ENCODE measurements around the gene TSPAN11.

TSPAN11 gene

DNA sequence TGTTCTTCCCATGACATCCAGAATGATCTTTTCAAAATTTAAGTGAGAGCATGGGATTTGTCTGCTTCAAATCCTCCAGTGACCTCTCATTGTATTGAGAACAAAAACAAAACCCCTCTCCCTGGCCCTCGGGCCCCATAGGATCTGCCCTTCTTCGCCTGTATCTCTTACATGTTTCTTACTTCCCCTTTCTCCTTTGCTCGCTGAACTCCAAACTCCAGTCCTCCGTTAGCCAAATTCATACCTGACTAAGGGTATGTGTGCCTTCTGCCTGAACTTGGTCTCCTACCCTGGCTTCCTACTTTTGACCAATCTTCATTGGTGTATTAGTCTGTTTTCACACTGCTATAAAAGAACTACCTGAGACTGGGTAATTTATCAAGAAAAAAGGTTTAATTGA lies 13.2 kb upstream of the TSPAN11 start:
- FAIRE-seq, result no peak

DNA sequence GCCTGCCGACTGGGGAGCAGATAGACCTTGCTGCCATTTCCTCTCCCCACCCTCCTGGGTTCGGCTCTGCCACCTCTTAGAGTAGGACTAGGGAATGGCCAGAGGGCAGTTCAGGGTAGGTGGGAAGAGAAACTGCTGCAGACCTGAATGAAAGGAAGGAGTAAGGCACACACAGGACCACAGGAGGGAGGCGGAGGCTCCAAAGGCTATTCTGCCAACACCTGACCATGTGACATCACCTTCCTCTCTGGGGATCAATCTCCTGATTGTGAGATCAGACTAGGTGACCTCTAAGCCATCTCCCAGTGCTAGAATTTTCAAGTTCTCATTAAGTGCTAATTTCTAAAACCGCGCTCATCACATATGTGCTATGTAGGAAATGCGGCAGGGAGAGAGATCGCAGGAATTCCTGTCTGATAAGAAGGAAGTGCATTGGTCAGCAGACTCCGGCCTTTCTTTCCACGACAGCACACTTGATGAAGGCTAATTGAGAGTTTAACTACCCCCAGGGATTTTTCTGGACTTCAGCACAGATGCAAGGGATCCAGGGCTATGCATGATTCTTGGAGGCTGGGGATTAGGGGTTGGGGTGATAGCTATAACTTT lies 11.5 kb upstream of the TSPAN11 start:
- FAIRE-seq, result no peak

- no peak for FAIRE-seq
These were observed 3.5 kb upstream of the TSPAN11 start for GRCh38 chr12:30923057-30923456.

DNA sequence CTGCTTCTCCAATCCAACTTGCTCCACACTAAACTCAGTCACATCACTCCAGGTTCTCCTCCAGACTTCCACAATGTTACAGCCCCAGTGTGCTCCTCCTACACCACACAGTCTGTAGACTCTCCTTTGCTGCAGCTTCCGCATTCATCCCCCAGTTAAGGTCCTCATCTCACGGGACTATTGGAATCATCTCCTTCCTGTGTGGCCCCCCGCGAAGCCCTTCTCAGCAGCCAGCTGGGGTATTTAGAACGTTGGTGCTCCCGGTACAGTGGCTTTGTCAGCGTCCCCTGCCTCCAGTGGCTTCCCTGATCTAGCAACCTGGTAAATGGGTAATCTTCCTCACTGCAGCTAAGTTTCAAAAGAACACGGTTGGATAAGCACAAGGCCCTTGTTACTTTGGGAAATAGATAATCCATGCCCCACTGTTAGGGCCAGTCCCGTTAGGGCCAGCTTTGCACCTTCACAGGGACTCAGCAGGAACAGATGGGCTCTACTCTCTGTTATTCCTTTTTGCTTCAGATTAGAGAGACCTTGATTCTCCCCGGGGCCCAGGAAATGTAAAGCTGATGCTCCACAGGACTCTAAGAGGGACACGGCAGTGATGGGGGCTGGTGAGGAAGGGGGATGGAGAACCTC lies 823 bp upstream of the TSPAN11 start:
- no peak for FAIRE-seq

GRCh38 chr12:30927222-30927611 lies 669 bp downstream of the TSPAN11 start:
- FAIRE-seq, result no peak

- FAIRE-seq, result no peak
These were observed 2.1 kb downstream of the TSPAN11 start for GRCh38 chr12:30928356-30929244.

DNA sequence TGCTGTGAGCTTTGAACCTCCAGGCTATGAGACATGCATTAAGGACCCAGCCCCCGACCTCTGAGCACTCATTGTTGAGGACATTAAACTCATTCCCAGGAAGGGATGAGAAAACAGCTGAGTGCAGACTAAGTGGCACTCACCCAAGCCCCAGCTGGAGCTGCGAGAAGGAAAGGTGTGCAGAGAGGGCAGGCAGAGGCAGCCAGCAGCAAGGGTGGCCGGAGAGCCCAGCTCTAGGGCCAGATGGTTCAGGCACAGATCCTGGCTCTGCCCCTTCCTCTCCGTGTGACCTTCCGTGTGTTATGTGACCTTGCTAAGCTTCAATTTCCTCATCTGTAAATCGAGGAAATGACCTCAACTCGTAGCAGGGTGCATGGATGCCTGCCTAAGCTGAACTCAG lies 3.7 kb downstream of the TSPAN11 start:
- FAIRE-seq, result no peak

DNA sequence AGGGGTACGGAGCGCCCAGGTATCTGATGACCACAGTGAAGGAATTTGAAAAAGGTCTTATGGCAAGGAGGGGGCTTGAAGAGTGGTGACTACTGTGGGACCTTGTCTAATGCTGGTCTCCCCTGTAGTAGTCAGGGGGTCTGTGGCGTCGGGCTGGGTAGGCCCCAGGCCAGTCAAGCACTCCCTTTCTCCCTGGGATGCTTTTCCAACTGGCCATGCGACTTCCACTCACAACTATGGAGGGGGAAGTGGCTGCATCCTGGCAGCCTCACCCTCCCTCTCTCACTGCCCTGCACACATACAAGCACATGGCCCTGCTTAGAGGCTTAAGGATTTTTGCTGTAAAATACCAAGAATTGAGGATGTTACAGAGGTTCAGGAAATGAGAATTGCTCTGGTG lies 4.1 kb downstream of the TSPAN11 start:
- FAIRE-seq, result no peak

GRCh38 chr12:30932881-30933280 lies 6.3 kb downstream of the TSPAN11 start:
- no peak for FAIRE-seq

DNA sequence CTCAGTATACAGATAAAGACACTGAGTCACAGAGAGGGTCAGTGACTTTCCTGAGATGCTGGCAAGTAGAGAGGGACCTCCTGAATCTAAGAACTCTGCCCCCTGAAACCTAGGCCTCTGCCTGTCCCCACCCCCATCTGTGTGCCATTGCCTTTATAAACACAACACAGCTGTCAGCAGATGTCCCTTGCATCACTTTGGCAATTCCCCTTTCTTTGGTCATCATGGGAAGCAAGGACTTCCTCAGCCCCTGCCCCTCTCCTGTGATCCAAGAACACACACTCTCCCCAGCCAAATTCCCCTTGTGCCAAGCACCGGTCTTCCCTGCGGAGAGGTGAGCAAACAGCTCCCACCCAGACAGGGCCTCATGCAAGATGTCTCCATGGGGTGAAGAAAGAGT lies 8.3 kb downstream of the TSPAN11 start:
- FAIRE-seq, result no peak

- FAIRE-seq, result no peak
These were observed 9.5 kb downstream of the TSPAN11 start for GRCh38 chr12:30936036-30936435.

DNA sequence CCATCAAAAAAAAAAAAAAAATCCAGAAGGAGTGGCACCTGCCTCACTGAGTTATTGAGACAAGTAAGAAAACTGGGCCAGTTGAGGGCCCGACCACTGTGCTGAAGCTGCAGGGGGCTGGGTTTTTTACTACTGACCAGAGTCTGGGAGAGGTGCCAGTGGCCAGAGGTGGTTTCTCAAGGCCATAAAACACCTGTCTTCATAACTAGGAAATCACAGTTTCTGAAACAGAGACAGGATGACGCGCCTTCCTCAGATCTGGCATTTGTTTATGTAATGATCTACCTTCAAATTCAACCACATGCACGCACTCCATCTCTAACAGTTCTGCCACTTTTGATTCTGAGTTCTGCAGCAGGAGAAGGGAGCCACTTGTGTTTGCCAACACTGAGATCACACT lies 12.7 kb downstream of the TSPAN11 start:
- no peak for FAIRE-seq

GRCh38 chr12:30942486-30942885 lies 15.9 kb downstream of the TSPAN11 start:
- FAIRE-seq, result no peak

DNA sequence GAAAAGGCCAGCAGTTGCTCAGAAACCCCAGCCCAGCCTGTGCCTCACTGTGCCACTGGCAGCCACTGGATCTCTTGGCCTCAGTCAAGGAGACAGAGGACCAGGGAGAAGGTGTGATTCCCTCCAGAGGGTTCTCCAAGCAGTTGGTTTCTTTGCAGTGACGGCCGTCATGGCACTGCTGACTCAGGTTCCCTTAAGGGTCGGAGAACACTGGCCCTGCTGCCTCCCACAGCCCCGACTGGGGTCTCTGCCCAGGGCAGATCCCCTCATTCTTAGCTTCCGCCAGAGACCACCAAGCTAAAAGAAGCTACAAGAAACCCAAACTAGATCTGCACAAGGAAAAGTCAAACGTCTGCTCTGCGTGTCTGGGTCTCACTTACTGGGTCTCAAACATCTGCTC lies 16.4 kb downstream of the TSPAN11 start:
- FAIRE-seq, result no peak

DNA sequence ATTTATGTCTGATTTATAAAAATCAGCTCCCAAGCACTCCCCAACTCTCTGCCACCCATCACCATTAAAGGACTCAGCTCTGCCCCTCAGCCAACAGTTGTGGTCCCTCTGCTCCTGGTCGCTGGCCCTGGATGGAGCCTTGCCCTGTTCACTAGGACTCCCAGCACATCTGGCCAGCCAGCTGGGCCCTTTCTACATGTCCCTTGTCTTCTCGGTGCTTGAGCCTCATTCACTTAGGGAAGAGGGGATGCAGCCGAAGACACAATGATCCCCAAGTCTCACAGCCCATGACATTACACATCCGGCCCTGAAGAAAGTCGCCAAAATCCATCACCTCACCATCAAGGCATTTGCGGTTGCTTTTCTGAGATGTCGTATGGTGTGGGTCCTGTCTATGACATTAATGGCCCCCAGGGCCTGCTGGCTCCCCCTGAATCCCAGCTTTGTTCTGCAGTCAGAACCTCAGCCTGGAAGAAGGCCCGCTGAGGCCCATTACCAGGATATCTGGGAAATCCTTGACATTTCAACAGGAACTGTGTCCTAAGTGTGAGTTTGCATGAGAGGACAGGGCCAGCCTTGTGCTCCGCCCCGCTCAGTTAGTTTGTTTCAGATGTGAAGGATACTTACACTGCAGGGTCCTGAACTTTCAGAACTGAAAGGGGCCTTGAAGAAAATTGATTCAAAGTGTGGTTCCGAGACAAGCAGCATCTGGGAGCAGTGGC lies 19.1 kb downstream of the TSPAN11 start:
- FAIRE-seq, result no peak

DNA sequence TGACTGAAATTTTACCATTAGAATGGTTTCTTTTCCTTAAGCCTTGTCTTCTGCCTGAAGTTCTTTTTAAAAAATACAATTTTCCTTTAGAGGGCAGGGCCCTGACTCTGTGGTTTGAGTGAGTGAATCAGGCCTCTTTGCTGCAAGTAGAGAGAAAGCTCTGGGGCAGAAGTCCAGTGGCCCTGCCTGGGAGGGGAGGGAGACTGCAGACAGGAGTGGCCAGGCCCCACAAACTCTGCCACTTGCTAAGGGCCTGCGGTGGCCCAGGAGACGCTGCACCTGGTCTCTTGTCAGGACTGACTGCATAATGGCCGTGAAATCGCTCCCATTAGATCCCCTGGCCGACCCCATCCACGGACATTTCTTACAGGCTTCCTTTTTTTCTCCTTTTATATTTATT lies 25.5 kb downstream of the TSPAN11 start:
- no peak for FAIRE-seq

GRCh38 chr12:30953257-30953656 lies 26.7 kb downstream of the TSPAN11 start:
- FAIRE-seq, result no peak

DNA sequence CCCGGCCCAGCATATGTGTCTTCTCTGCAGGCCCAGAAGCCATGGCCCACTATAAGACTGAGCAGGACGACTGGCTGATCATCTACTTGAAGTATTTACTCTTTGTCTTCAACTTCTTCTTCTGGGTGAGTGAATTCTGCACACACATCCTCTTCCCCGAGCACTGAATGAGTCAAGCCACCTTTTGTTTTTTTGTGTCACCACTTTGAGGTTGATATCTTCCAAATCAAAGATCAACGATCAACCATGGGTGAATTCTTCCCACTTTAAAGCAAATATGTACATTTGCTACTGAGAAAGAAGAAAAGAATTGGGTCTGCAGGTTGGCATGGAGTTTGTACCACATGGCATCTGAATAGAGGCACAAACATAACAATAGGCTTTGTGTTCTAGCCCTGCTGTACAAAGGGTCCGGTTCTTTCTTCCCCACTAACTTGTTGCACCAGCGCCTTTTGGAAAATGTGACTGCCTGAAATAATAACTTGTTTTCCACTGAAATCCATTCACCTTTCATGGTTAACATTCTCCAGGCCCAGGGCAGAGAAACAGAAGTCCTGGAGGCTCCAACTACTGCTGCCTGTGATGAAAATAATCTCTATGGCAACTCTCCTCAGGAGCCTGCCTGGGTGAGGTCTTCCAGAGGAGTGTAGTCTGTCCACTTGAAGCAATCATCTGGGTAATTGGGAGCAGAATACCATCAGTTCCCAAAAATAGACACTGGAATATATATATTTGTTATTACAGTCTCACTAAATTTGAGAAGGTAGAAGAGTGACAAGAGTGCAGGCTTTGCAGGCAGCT lies 27.6 kb downstream of the TSPAN11 start:
- no peak for FAIRE-seq

DNA sequence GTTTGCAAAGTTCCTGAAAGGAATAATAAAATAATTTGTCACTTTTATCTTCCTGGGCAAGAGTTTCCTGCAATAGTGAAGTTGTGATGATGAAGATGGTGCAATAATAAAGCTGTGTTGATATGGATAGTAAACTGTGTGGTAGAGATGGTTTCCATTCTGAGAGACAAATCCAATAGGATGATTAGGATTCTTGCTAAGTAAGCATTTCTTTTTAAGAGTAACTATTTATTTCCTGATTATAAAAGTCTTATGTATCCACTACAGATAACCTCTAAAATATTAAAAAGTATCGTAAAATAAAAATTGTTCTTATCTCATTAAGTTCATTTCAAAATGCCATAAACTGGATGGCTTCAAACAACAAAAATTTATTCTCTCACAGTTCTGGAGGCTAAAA lies 28.7 kb downstream of the TSPAN11 start:
- FAIRE-seq, result no peak

GRCh38 chr12:30959110-30959710 lies 32.7 kb downstream of the TSPAN11 start:
- FAIRE-seq, result no peak

DNA sequence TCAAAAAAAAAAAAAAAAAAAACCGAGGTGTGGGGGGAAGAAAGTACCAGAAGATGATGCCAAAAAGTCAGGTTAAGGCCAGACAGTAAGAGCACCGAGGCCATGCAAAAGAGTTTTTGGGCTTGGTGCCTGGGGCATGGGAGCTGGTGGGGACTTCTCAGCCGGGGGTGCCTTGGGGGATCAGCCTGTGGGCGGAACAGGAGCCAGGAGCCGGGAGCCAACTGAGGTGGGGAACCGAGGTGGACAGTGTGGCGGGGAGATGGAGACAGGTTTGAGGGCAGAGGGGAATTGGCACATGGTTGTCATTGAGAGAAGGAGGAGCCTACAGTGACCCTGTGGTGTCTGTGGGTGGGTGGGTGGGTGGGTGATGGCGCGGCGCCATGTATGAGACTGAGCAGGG lies 33.2 kb downstream of the TSPAN11 start:
- FAIRE-seq, result no peak

DNA sequence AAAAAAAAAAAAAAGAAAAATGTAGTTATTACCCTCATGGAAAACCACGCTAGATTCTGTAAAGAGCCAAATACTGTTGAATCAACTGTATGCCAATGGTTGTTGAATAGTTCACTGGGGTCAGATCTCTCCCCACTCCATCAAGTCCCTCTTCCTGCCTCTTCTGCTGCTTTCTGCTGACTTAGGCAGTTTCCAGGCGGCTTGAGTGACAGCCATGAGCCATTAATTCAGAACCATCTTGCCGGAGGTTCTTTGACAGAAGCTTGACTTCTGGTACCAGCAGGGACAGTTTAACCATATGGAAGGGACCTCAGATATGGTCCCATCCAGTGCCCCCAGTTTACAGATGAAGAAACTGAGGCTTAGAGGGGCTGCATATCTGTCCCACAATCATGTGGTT lies 34.5 kb downstream of the TSPAN11 start:
- no peak for FAIRE-seq
